Liver (tissue), 9 donors: ENCODE measurements around the gene SLBP. TPM values are rescaled to one million over a fixed set of nuclear protein-coding genes. Genes with fewer than 3 reads are reported as not detected.

Source experiments
- DNase-seq: peaks from one replicate; pipeline ENCODE4 v3.0.0-alpha.2; 2017; ENCODE audit warnings: low spot score
- H3K27ac ChIP-seq, 2 donors: one replicate each; pipeline ENCODE4 v1.7.0; 2013; ENCODE audit warnings: inconsistent platforms in 2 of 2, low read length in 2 of 2, control low read depth in 1 of 2, low read depth in 1 of 2, mild to moderate bottlenecking in 1 of 2
- H3K27me3 ChIP-seq, 4 donors: one replicate each; pipeline versions ENCODE4 v1.6.1 to v1.7.0; 2013; ENCODE audit warnings: low read length in 3 of 4, inconsistent platforms in 1 of 4, mild to moderate bottlenecking in 1 of 4, moderate library complexity in 1 of 4; ENCODE audit not compliant: control insufficient read depth in 4 of 4, insufficient read depth in 4 of 4
- H3K36me3 ChIP-seq, 4 donors: one replicate each; pipeline versions ENCODE4 v1.6.1 to v1.7.0; 2013; ENCODE audit warnings: low read length in 3 of 4, mild to moderate bottlenecking in 3 of 4, low read depth in 1 of 4, moderate library complexity in 1 of 4; ENCODE audit not compliant: control insufficient read depth in 4 of 4, insufficient read depth in 3 of 4
- H3K4me1 ChIP-seq, 4 donors: one replicate each; pipeline versions ENCODE4 v1.6.1 to v1.7.0; 2013; ENCODE audit warnings: low read length in 3 of 4, mild to moderate bottlenecking in 3 of 4, moderate library complexity in 1 of 4; ENCODE audit not compliant: control insufficient read depth in 4 of 4, insufficient read depth in 4 of 4
- H3K4me3 ChIP-seq, 3 donors: one replicate each; pipeline versions ENCODE4 v1.6.1 to v1.7.0; 2013; ENCODE audit warnings: low read length in 3 of 3, control low read depth in 1 of 3, low read depth in 1 of 3, mild to moderate bottlenecking in 1 of 3
- H3K9ac ChIP-seq, 2 donors: one replicate each; pipeline ENCODE4 v1.7.0; 2013; ENCODE audit warnings: low read length in 2 of 2, mild to moderate bottlenecking in 2 of 2, moderate library complexity in 2 of 2, control low read depth in 1 of 2, low read depth in 1 of 2
- H3K9me3 ChIP-seq, 4 donors: one replicate each; pipeline versions ENCODE4 v1.6.1 to v1.7.0; 2013; ENCODE audit warnings: low read length in 3 of 4; ENCODE audit not compliant: control insufficient read depth in 4 of 4
- EGR1 ChIP-seq, 2 donors: IDR thresholded peaks; 2 replicates each; pipeline ENCODE4 v1.6.1; 2016 to 2018; ENCODE audit warnings: antibody characterized with exemption in 2 of 2, low read depth in 2 of 2
- FOXA1 ChIP-seq: IDR thresholded peaks from 2 replicates; pipeline ENCODE4 v1.6.1; 2016; ENCODE audit warnings: antibody characterized with exemption
- FOXA2 ChIP-seq: IDR thresholded peaks from 2 replicates; pipeline ENCODE4 v1.6.1; 2016; ENCODE audit warnings: antibody characterized with exemption
- GABPA ChIP-seq, 2 donors: IDR thresholded peaks in 1 of 2; conservative IDR thresholded peaks in 1 of 2; 2 replicates each; pipeline ENCODE4 v1.6.1; 2016; ENCODE audit warnings: antibody characterized with exemption in 2 of 2, mild to moderate bottlenecking in 1 of 2, moderate library complexity in 1 of 2
- HNF4A ChIP-seq, 2 donors: conservative IDR thresholded peaks; 2 replicates each; pipeline ENCODE4 v1.6.1; 2016; ENCODE audit warnings: antibody characterized with exemption in 2 of 2, mild to moderate bottlenecking in 2 of 2
- HNF4G ChIP-seq: IDR thresholded peaks from 2 replicates; pipeline ENCODE4 v1.6.1; 2016; ENCODE audit warnings: antibody characterized with exemption
- JUND ChIP-seq, 2 donors: IDR thresholded peaks; 2 replicates each; pipeline ENCODE4 v1.6.1; 2016; ENCODE audit warnings: antibody characterized with exemption in 2 of 2
- NR2F2 ChIP-seq: IDR thresholded peaks from 2 replicates; pipeline ENCODE4 v1.6.1; 2016; ENCODE audit warnings: antibody characterized with exemption
- RAD21 ChIP-seq, 2 donors: IDR thresholded peaks; 2 replicates each; pipeline ENCODE4 v1.6.1; 2016; ENCODE audit warnings: antibody characterized with exemption in 2 of 2, mild to moderate bottlenecking in 2 of 2
- RXRA ChIP-seq, 2 donors: IDR thresholded peaks; 2 replicates each; pipeline ENCODE4 v1.6.1; 2017 to 2018; ENCODE audit warnings: antibody characterized with exemption in 2 of 2, mild to moderate bottlenecking in 1 of 2
- SP1 ChIP-seq: IDR thresholded peaks from 2 replicates; pipeline ENCODE4 v1.6.1; 2018; ENCODE audit warnings: antibody characterized with exemption, mild to moderate bottlenecking
- TAF1 ChIP-seq: conservative IDR thresholded peaks from 2 replicates; pipeline ENCODE4 v1.6.1; 2016; ENCODE audit warnings: antibody characterized with exemption, mild to moderate bottlenecking
- YY1 ChIP-seq: IDR thresholded peaks from 2 replicates; pipeline ENCODE4 v1.6.1; 2016; ENCODE audit warnings: antibody characterized with exemption, mild to moderate bottlenecking
- WGBS: extraction: QIAGEN DNeasy Blood & Tissue Kit; methylation state at CpG from one replicate; pipeline ENCODE4 v1.1.7; 2013; 5-methylcytosine and 5-hydroxymethylcytosine counted together
- polyA plus RNA-seq, 2 donors: library from polyadenylated mRNA; stranded (reverse) in 1 of 2; unstranded in 1 of 2; fragments of 200-250 nt in 1 of 2; fragments of >200 nt in 1 of 2; fragmentation: Nextera tagmentation in 1 of 2; extraction: Ambion mirVana in 1 of 2; gene quantifications; one replicate each; pipeline versions ENCODE4 v1.2.1 to v1.2.3, GENCODE V29; 2013 to 2015
- total RNA-seq, 2 donors: library from RNA; depleted of rRNA; stranded (reverse); fragments of >200 nt; gene quantifications; one replicate each; pipeline ENCODE4 v1.2.3, GENCODE V29; 2014
- TF ChIP-seq, protein P1 (sequence below): fragments of 150-350 bp; IDR thresholded peaks from 2 replicates; pipeline ENCODE4 v1.5.1; 2017; ENCODE audit warnings: improper control_type of control experiment, low read depth, low read length; ENCODE audit not compliant: missing input control
- TF ChIP-seq, protein P2 (sequence below): IDR thresholded peaks from 2 replicates; pipeline ENCODE4 v1.6.1; 2016; ENCODE audit warnings: antibody characterized with exemption
- TF ChIP-seq, protein P3 (sequence below): IDR thresholded peaks from 2 replicates; pipeline ENCODE4 v1.6.1; 2016; ENCODE audit warnings: antibody characterized with exemption
- TF ChIP-seq, protein P4 (sequence below): IDR thresholded peaks from 2 replicates; pipeline ENCODE4 v1.6.1; 2016; ENCODE audit warnings: antibody characterized with exemption, mild to moderate bottlenecking
- TF ChIP-seq, protein P5 (sequence below): IDR thresholded peaks from 2 replicates; pipeline ENCODE4 v1.6.1; 2016; ENCODE audit warnings: antibody characterized with exemption
- donor health status: healthy.
- donor health status: healthy.
- donor health status: healthy.
- donor health status: healthy.
- donor health status: healthy.

The SLBP gene
- total and polyA plus RNA-seq, 4 donors: 14.7 to 64.4 (median 17.4) TPM

DNA sequence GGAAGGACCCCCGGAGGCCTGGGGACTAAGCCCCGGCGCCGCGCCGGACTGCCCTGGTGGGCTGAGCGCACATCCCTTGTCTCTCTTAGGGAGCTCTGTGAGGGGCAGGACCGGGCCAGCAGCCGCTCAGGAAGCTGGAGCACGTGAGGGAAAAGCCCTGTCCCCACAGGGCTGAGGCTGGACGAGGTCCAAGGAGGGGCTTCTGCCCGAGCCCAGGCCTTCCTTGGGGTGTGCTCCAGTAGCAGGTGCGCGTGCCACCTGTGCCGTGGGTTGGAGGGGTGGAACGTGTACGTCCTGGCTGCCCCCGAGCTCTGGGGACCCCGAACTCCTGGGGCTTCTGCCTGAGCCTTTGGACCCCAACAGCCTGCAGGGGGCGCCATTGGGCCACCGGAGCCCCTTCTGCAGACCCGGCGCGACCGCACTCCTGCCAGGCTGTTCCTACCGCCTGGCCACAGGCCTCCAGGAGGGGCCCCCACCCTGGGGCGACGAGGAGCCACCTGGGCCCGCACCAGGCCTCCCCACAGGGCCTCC, 36.4 kb upstream of the SLBP start:
- H3K27me3 ChIP-seq: no peaks in the 10 kb centered on the region
- H3K27ac ChIP-seq: no peak overlapping the region
- H3K36me3 ChIP-seq: no peaks in the 10 kb centered on the region
- TF ChIP-seq RAD21 (IDR thresholded peaks at IDR 0.05): peak; percentile 77 to 86
- TF ChIP-seq, protein P1, sequence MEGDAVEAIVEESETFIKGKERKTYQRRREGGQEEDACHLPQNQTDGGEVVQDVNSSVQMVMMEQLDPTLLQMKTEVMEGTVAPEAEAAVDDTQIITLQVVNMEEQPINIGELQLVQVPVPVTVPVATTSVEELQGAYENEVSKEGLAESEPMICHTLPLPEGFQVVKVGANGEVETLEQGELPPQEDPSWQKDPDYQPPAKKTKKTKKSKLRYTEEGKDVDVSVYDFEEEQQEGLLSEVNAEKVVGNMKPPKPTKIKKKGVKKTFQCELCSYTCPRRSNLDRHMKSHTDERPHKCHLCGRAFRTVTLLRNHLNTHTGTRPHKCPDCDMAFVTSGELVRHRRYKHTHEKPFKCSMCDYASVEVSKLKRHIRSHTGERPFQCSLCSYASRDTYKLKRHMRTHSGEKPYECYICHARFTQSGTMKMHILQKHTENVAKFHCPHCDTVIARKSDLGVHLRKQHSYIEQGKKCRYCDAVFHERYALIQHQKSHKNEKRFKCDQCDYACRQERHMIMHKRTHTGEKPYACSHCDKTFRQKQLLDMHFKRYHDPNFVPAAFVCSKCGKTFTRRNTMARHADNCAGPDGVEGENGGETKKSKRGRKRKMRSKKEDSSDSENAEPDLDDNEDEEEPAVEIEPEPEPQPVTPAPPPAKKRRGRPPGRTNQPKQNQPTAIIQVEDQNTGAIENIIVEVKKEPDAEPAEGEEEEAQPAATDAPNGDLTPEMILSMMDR: peak; percentile 65
- TF ChIP-seq, protein P2, sequence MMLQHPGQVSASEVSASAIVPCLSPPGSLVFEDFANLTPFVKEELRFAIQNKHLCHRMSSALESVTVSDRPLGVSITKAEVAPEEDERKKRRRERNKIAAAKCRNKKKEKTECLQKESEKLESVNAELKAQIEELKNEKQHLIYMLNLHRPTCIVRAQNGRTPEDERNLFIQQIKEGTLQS: no peak
- TF ChIP-seq FOXA1: no peak
- no peak for TF ChIP-seq RXRA (IDR thresholded peaks at IDR 0.05)
- no peak for TF ChIP-seq EGR1 (IDR thresholded peaks at IDR 0.05; ENCODE audit: low read depth in 2 of 2)
- TF ChIP-seq TAF1: no peak
- TF ChIP-seq, protein P3, sequence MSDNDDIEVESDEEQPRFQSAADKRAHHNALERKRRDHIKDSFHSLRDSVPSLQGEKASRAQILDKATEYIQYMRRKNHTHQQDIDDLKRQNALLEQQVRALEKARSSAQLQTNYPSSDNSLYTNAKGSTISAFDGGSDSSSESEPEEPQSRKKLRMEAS: no peak
- TF ChIP-seq, protein P4, sequence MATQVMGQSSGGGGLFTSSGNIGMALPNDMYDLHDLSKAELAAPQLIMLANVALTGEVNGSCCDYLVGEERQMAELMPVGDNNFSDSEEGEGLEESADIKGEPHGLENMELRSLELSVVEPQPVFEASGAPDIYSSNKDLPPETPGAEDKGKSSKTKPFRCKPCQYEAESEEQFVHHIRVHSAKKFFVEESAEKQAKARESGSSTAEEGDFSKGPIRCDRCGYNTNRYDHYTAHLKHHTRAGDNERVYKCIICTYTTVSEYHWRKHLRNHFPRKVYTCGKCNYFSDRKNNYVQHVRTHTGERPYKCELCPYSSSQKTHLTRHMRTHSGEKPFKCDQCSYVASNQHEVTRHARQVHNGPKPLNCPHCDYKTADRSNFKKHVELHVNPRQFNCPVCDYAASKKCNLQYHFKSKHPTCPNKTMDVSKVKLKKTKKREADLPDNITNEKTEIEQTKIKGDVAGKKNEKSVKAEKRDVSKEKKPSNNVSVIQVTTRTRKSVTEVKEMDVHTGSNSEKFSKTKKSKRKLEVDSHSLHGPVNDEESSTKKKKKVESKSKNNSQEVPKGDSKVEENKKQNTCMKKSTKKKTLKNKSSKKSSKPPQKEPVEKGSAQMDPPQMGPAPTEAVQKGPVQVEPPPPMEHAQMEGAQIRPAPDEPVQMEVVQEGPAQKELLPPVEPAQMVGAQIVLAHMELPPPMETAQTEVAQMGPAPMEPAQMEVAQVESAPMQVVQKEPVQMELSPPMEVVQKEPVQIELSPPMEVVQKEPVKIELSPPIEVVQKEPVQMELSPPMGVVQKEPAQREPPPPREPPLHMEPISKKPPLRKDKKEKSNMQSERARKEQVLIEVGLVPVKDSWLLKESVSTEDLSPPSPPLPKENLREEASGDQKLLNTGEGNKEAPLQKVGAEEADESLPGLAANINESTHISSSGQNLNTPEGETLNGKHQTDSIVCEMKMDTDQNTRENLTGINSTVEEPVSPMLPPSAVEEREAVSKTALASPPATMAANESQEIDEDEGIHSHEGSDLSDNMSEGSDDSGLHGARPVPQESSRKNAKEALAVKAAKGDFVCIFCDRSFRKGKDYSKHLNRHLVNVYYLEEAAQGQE: no peak
- TF ChIP-seq JUND (IDR thresholded peaks at IDR 0.05): no peak
- TF ChIP-seq NR2F2: no peak
- TF ChIP-seq HNF4A (conservative IDR thresholded peaks at IDR 0.05): no peak
- TF ChIP-seq, protein P5, sequence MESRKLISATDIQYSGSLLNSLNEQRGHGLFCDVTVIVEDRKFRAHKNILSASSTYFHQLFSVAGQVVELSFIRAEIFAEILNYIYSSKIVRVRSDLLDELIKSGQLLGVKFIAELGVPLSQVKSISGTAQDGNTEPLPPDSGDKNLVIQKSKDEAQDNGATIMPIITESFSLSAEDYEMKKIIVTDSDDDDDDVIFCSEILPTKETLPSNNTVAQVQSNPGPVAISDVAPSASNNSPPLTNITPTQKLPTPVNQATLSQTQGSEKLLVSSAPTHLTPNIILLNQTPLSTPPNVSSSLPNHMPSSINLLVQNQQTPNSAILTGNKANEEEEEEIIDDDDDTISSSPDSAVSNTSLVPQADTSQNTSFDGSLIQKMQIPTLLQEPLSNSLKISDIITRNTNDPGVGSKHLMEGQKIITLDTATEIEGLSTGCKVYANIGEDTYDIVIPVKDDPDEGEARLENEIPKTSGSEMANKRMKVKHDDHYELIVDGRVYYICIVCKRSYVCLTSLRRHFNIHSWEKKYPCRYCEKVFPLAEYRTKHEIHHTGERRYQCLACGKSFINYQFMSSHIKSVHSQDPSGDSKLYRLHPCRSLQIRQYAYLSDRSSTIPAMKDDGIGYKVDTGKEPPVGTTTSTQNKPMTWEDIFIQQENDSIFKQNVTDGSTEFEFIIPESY: no peak
- TF ChIP-seq FOXA2: no peak
- peaks cover 11 to 36% (median 21%) of the 10 kb centered on the region in 4 donors for H3K4me1 ChIP-seq
- H3K9ac ChIP-seq: no peak overlapping the region
- peak; percentile 91 for DNase-seq
- no peak overlapping the region for H3K4me3 ChIP-seq
- WGBS: 13% methylated on average over 29 of the region's 29 CpGs
- no peaks in the 10 kb centered on the region for H3K9me3 ChIP-seq

DNA sequence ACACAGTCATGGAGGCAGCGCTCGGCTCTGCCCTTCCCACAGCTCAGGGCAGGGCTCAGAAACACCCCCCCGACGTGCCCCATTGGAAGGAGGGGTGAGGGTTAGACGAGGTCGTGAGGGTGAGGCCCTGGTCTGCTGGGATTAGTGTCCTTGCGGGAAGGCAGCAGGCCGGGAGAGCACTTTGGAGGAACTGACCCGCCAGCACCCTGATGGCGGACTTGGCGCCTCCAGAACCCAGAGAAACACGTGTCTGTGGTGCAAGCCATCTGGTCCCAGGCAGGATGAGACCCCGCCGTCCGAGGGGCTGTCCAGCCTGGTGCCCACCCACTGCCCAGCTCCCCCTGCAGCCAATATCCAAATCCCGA, 35.5 kb upstream of the SLBP start:
- Histone ChIP-seq H3K27me3 (no peaks in the 10 kb centered on the region), H3K27ac (no peak overlapping the region), H3K36me3 (no peaks in the 10 kb centered on the region), H3K9ac (no peak overlapping the region), H3K4me1 (peaks cover 11 to 33% (median 21%) of the 10 kb centered on the region in 4 donors), H3K4me3 (no peak overlapping the region), H3K9me3 (no peaks in the 10 kb centered on the region)
- 91% methylated on average over 16 of the region's 16 CpGs for WGBS
- DNase-seq: no peak
- TF ChIP-seq FOXA2: no peak
- no peak for TF ChIP-seq SP1
- TF ChIP-seq, protein P5: no peak
- TF ChIP-seq HNF4G: no peak
- no peak for TF ChIP-seq HNF4A (conservative IDR thresholded peaks at IDR 0.05)
- no peak for TF ChIP-seq YY1
- no peak for TF ChIP-seq GABPA (IDR thresholded peaks at IDR 0.05 in 1 of 2, conservative IDR thresholded peaks at IDR 0.05 in 1 of 2)
- TF ChIP-seq, protein P1: no peak
- TF ChIP-seq TAF1: no peak
